HTR-8/SVneo (cell line): ENCODE results near the gene DHRSX.
"Not testable (repeated sequence)": the region's sequence is repeated elsewhere in the genome, so short reads cannot be mapped to it uniquely, and the experiment has no call there.

ENCODE experiments used
- DNase-seq: peaks from one replicate; pipeline ENCODE4 v3.0.0; 2011; ENCODE audit warnings: low spot score, mixed read lengths; ENCODE audit not compliant: insufficient read length
- FAIRE-seq: peaks from 2 replicates; lab custom pipeline; 2011; peaks lifted over from hg19 to GRCh38; lab: Jason Lieb, UNC

Gene DHRSX

DNA sequence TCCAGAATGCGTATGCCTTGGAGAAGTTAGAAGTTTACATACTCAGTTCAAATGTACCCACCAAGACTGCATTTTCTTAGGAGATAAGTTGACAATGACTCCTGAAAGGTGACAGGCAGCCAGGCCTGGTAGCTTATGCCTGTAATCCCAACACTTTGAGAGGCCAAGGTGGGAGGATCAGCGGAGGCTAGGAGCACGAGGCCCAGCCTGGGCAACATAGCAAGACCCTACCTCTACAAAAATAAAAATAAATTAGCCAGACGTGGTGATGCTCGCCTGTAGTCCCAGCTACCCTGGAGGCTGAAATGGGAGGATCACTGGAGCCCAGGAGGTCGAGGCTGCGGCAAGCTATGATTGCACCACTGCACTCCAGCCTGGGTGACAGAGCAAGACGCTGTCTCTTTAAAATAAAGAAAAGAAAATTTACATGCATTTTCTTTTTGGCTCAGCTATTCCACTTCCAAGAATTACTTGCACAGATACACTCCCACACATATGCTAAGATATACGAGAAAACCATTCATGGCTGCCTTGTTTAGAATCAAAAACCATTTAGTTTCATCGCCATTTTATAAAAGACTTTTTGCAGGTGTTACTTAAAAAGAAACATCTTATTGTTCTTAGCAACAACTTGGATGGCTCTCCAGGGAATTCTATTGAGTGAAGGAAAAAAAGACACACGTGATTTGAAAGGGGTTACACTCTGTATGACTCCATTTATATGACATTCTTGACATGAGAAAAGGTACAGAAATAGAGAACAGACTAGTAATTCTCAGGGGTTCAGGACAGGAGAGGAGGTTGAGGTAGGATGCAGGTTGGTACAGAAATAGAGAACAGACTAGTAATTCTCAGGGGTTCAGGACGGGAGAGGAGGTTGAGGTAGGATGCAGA lies 66.3 kb downstream of the DHRSX start:
- FAIRE-seq (no peak), DNase-seq (no peak)

GRCh38 chrX:2432298-2432863 lies 68.4 kb downstream of the DHRSX start:
- no peak for DNase-seq

GRCh38 chrX:2430265-2430825 lies 70.4 kb downstream of the DHRSX start:
- FAIRE-seq (no peak), DNase-seq (no peak)

More at GRCh38 chrX:2432298-2432863, 68.4 kb downstream of the DHRSX start:
- no peak for FAIRE-seq

GRCh38 chrX:2427737-2428136 lies 73.0 kb downstream of the DHRSX start:
- no peak for FAIRE-seq
- no peak for DNase-seq

GRCh38 chrX:2427147-2427546 lies 73.6 kb downstream of the DHRSX start:
- FAIRE-seq (no peak), DNase-seq (no peak)

- DNase-seq (no peak), FAIRE-seq (no peak)
Observed at GRCh38 chrX:2426289-2426882, 74.4 kb downstream of the DHRSX start.

GRCh38 chrX:2425286-2426071 lies 75.3 kb downstream of the DHRSX start:
- DNase-seq (no peak), FAIRE-seq (no peak)

DNA sequence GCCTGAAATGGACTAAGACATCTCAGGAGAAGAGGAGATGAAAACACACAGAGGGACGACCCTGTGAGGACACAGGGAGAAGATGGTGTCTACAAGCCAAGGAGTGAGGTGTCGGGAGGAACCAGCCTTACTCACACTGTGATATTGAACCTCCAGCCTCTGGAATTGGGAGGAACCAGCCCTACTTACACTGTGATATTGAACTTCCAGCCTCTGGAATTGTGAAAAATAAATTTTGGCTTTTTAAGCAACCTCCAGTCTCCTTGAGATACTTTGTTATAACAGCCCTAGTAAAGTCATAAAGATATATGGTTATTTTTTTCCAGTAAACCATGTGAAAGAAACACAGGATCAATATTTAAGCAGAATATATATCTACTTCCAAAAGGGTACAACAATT lies 76.5 kb downstream of the DHRSX start:
- DNase-seq (no peak), FAIRE-seq (no peak)

DNA sequence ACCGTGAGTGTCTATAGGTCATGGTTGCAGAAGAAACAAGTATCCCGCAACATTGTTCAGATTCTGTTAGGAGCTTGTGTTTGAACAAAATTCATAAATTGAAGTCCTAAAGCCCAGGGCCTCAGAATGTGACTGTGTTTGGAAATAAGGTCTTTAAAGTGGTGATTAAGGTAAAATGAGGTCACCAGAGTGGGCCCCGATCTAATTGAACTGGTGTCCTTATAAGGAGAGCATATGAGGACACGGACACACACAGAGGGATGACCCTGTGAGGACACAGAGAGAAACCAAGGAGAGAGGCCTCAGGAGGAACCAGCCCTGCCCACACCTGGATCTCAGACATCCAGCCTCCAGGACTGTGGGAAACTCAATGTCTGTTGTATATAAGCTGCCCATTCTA lies 76.9 kb downstream of the DHRSX start:
- DNase-seq, result no peak
- no peak for FAIRE-seq

DNA sequence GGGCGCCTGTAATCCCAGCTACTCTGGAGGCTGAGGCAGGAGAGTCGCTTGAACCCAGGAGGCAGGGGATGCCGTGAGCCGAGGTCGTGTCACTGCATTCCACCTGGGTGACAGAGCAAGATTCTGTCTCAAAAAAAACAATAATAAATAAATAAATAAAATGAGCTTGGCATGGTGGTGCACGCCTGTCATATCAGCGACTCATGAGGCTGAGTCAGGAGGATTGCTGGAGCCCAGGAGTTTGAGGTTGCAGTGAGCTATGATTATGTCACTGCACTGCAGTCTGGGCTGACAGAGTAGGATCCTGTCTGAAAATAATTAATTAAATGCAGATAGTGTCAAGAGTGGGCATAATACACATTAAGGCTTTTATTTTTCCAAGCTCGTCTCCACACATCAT lies 77.5 kb downstream of the DHRSX start:
- no peak for FAIRE-seq
- no peak for DNase-seq

DNA sequence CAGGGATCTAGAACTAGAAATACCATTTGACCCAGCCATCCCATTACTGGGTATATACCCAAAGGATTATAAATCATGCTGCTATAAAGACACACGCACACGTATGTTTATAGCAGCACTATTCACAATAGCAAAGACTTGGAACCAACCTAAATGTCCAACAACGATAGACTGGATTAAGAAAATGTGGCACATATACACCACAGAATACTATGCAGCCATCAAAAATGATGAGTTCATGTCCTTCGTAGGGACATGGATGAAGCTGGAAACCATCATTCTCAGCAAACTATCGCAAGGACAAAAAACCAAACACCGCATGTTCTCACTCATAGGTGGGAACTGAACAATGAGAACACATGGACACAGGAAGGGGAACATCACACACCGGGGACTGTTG lies 81.4 kb downstream of the DHRSX start:
- not testable (repeated sequence) for DNase-seq, FAIRE-seq

GRCh38 chrX:2418000-2418399 lies 82.8 kb downstream of the DHRSX start:
- DNase-seq (no peak), FAIRE-seq (no peak)

DNA sequence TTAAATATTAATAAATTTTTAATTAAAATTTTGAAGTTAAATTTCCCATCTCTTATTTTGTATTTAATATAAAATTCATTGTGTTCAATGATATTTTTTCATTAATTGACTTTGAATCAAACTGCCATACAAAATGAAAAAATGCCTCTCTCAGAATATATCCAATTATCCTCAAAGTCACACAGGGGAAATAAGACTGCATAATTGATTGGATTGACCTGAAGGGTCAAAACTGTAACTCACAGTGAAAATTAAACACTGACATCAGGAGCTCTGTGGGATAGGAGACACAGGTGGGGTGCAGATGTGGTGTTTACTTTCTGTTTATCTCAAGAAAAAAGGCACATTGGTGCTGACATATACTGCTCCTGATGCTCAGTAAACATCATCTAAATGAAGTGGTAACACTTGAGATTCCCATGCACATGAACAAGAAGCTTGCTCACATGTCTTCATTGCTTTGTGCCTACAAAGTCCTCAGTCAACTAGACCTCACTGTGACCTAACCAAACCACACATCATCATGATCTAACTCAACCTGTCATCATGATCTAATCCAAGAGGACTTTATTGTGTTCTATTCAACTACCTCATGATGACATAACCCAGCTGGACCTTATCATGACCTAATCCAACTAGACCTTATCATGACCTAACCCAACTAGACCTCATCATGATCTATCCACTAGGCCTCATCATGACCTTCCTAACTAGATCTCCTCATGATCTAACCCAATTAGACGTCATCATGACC lies 83.7 kb downstream of the DHRSX start:
- FAIRE-seq, result no peak
- no peak for DNase-seq

- no peak for FAIRE-seq
Observed at GRCh38 chrX:2414384-2414783, 86.4 kb downstream of the DHRSX start.

DNA sequence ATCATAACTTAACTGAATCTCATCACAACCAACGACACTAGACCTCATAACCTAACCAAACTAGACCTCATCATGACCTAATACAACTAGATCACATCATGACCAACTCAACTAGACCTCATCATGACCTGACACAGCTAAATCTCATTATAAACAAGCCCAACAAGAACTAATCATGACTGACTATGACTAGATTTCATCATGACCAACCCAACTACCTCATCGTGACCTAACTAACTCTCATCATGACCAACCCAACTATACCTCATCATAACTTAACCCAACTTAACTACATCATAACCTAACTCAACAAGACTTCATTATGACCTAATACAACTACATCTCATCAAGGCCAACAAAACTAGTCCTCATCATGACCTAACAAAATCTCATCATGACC lies 86.8 kb downstream of the DHRSX start:
- DNase-seq, result no peak
- no peak for FAIRE-seq

More at GRCh38 chrX:2414384-2414783, 86.4 kb downstream of the DHRSX start:
- no peak for DNase-seq

DNA sequence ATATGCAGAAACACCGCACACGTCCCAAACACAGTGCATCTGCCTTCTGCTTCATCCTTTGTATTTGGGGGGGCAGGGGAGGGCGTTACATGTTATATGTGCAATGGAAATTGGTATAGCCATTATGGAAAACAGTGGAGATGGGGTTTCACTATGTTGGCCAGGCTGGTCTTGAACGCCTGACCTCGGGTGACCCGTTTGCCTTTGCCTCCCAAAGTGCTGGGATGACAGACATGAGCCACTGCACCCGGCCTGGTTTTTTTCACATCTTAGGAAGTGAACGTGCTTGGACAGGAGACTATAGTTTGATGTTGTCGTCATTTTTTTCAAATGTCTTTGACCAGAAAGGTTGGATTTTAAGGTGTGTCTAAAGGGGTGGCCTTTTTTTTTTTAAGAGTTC lies 88.6 kb downstream of the DHRSX start:
- FAIRE-seq, result no peak

GRCh38 chrX:2410279-2411020 lies 90.3 kb downstream of the DHRSX start:
- DNase-seq (no peak), FAIRE-seq (no peak)

More for the DNA sequence above, 88.6 kb downstream of the DHRSX start:
- no peak for DNase-seq

DNA sequence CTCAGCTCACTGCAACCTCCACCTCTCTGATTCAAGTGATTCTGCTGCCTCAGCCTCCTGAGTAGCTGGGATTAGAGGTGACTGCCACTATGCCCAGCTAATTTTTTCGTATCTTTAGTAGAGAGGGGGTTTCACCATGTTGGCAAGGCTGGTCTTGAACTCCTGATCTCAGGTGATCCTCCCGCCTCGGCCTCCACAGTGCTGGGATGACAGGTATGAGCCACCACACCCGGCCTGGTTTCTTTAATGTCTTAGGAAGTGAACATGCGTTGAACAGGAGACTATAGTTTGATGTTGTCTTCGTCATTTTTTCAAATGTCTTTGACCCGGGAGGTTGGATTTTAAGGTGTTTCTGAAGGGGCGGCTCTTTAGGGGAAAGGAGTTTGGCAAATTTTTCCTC lies 91.0 kb downstream of the DHRSX start:
- no peak for DNase-seq
- FAIRE-seq, result no peak

DNA sequence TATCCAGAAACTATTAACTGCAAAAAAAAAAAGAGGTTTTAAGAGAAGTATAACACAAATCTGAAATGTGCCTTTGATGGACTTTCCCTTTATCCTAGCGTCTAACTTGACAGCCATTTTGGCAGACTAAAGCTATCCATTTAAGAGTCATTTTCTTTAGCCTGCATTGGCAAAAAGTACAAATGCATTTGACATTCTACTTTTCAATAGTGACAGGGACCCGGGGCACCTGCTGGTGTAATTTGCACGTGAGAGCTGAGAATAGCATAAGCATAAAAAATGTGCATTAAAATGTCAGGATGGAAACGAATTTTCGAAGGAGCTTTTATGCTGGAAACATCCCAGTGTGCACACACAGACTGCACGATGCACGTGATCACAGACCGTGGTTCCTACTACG lies 91.9 kb downstream of the DHRSX start:
- FAIRE-seq, result no peak
- no peak for DNase-seq
